Trophoblast cell (in vitro differentiated cells and primary cell): ENCODE results near the gene TRPC4AP.

Experiments
- DNase-seq, 2 donors: peaks; one replicate each; pipeline ENCODE4 v3.0.0-alpha.2; 2016
- H2AFZ ChIP-seq: 2 replicates; pipeline ENCODE4 v1.6.1; 2013; ENCODE audit warnings: low read length, moderate library complexity, mild to moderate bottlenecking; ENCODE audit not compliant: insufficient read depth, poor library complexity
- H2AK5ac ChIP-seq: 2 replicates; pipeline ENCODE4 v1.6.1; 2013; ENCODE audit warnings: mild to moderate bottlenecking, low read length
- H2BK120ac ChIP-seq: 2 replicates; pipeline ENCODE4 v1.6.1; 2013; ENCODE audit warnings: low read length, mild to moderate bottlenecking, moderate library complexity; ENCODE audit not compliant: insufficient read depth, poor library complexity
- H2BK12ac ChIP-seq: 2 replicates; pipeline ENCODE4 v1.6.1; 2013; ENCODE audit warnings: mild to moderate bottlenecking, low read length, moderate library complexity
- H2BK5ac ChIP-seq: 2 replicates; pipeline ENCODE4 v1.6.1; 2013; ENCODE audit warnings: low read length, low read depth, moderate library complexity, mild to moderate bottlenecking; ENCODE audit not compliant: poor library complexity
- H3K14ac ChIP-seq: 2 replicates; pipeline ENCODE4 v1.6.1; 2013; ENCODE audit warnings: mild to moderate bottlenecking, low read length
- H3K18ac ChIP-seq: 2 replicates; pipeline ENCODE4 v1.6.1; 2013; ENCODE audit warnings: mild to moderate bottlenecking, low read length
- H3K23ac ChIP-seq: 2 replicates; pipeline ENCODE4 v1.6.1; 2013; ENCODE audit warnings: low read length
- H3K27ac ChIP-seq: 2 replicates; pipeline ENCODE4 v1.5.1; 2013; ENCODE audit warnings: low read depth, mild to moderate bottlenecking, inconsistent platforms, low read length, moderate library complexity
- H3K27me3 ChIP-seq: 2 replicates; pipeline ENCODE4 v1.6.1; 2013; ENCODE audit warnings: inconsistent platforms, mild to moderate bottlenecking, low read length, moderate library complexity; ENCODE audit not compliant: insufficient read depth
- H3K36me3 ChIP-seq, 2 experiments: 1 replicate in 1 of 2; 2 replicates in 1 of 2; pipeline ENCODE4 v1.6.1; 2013; ENCODE audit warnings: low read length in 2 of 2, mild to moderate bottlenecking in 2 of 2, moderate library complexity in 1 of 2; ENCODE audit not compliant: insufficient read depth in 2 of 2, control insufficient read depth in 1 of 2
- H3K4ac ChIP-seq: 2 replicates; pipeline ENCODE4 v1.6.1; 2013; ENCODE audit warnings: low read depth, mild to moderate bottlenecking, low read length, moderate library complexity
- H3K4me1 ChIP-seq, 2 experiments: 1 replicate in 1 of 2; 2 replicates in 1 of 2; pipeline ENCODE4 v1.6.1; 2013; ENCODE audit warnings: low read length in 2 of 2, mild to moderate bottlenecking in 2 of 2, moderate library complexity in 1 of 2; ENCODE audit not compliant: insufficient read depth in 2 of 2, control insufficient read depth in 1 of 2
- H3K4me2 ChIP-seq: 2 replicates; pipeline ENCODE4 v1.6.1; 2013; ENCODE audit warnings: inconsistent platforms, mild to moderate bottlenecking, low read length, moderate library complexity
- H3K4me3 ChIP-seq: 2 replicates; pipeline ENCODE4 v1.5.1; 2013; ENCODE audit warnings: mild to moderate bottlenecking, low read depth, low read length, inconsistent platforms
- H3K79me1 ChIP-seq: one replicate; pipeline ENCODE4 v1.6.1; 2013; ENCODE audit warnings: low read length
- H3K79me2 ChIP-seq: 2 replicates; pipeline ENCODE4 v1.6.1; 2013; ENCODE audit warnings: low read length, mild to moderate bottlenecking; ENCODE audit not compliant: control insufficient read depth, insufficient read depth, poor library complexity
- H3K9ac ChIP-seq: 2 replicates; pipeline ENCODE4 v1.6.1; 2013; ENCODE audit warnings: mild to moderate bottlenecking, low read length
- H3K9me3 ChIP-seq: 2 replicates; pipeline ENCODE4 v1.6.1; 2013; ENCODE audit warnings: low read depth, mild to moderate bottlenecking, control low read depth, inconsistent platforms, low read length; ENCODE audit not compliant: insufficient read depth
- H4K12ac ChIP-seq: 2 replicates; pipeline ENCODE4 v1.6.1; 2013; ENCODE audit warnings: low read depth, mild to moderate bottlenecking, low read length, moderate library complexity
- H4K8ac ChIP-seq: 2 replicates; pipeline ENCODE4 v1.6.1; 2013; ENCODE audit warnings: low read depth, mild to moderate bottlenecking, low read length, moderate library complexity
- H4K91ac ChIP-seq: one replicate; pipeline ENCODE4 v1.6.1; 2013; ENCODE audit warnings: low read depth, mild to moderate bottlenecking, low read length, moderate library complexity
- WGBS: extraction: QIAGEN DNeasy Blood & Tissue Kit; methylation state at CpG from one replicate; pipeline ENCODE4 v1.1.7; 2013; ENCODE audit warnings: missing lambda C conversion rate; ENCODE audit not compliant: insufficient read length, insufficient coverage; ENCODE audit errors: extremely low coverage; 5-methylcytosine and 5-hydroxymethylcytosine counted together

TRPC4AP gene

GRCh38 chr20:35002426-35003210 lies 90.0 kb downstream of the TRPC4AP start:
- H3K4me1 ChIP-seq, result no peaks in the 10 kb centered on the region
- H3K23ac ChIP-seq, result no peak overlapping the region
- peaks cover 92 to 95% of the 10 kb centered on the region in 2 experiments for H3K36me3 ChIP-seq
- no peaks in the 10 kb centered on the region for H3K9me3 ChIP-seq
- H4K12ac ChIP-seq, result no peak overlapping the region
- no peaks in the 10 kb centered on the region for H3K27me3 ChIP-seq
- H3K14ac ChIP-seq, result no peak overlapping the region
- H3K18ac ChIP-seq, result no peak overlapping the region
- H3K27ac ChIP-seq, result no peak overlapping the region
- H3K79me1 ChIP-seq, result no peaks in the 10 kb centered on the region
- no peak overlapping the region for H2BK5ac ChIP-seq
- H3K4me3 ChIP-seq, result no peak overlapping the region
- H4K8ac ChIP-seq, result no peak overlapping the region
- no peak for DNase-seq
- H2BK120ac ChIP-seq, result no peak overlapping the region
- no CpG with 5 or more reads among the region's 10 CpGs for WGBS
- H4K91ac ChIP-seq, result no peak overlapping the region
- no peak overlapping the region for H3K4ac ChIP-seq
- no peak overlapping the region for H2AK5ac ChIP-seq
- H3K9ac ChIP-seq, result no peak overlapping the region
- H3K4me2 ChIP-seq, result no peak overlapping the region
- H2BK12ac ChIP-seq, result no peak overlapping the region
- no peak overlapping the region for H2AFZ ChIP-seq
- H3K79me2 ChIP-seq, result no peaks in the 10 kb centered on the region

GRCh38 chr20:35001596-35002362 lies 90.8 kb downstream of the TRPC4AP start:
- Histone ChIP-seq H3K36me3 (peaks cover 93 to 97% of the 10 kb centered on the region in 2 experiments), H3K4me1 (no peaks in the 10 kb centered on the region), H2BK5ac (no peak overlapping the region), H3K14ac (no peak overlapping the region), H3K9ac (no peak overlapping the region), H3K27ac (no peak overlapping the region), H3K18ac (no peak overlapping the region), H3K4me2 (no peak overlapping the region), H2BK120ac (no peak overlapping the region), H3K4me3 (no peak overlapping the region), H4K12ac (no peak overlapping the region), H4K91ac (no peak overlapping the region), H4K8ac (no peak overlapping the region), H3K27me3 (no peaks in the 10 kb centered on the region), H2AK5ac (no peak overlapping the region), H3K79me2 (no peaks in the 10 kb centered on the region), H3K9me3 (no peaks in the 10 kb centered on the region), H3K79me1 (no peaks in the 10 kb centered on the region), H2BK12ac (no peak overlapping the region), H2AFZ (no peak overlapping the region), H3K23ac (no peak overlapping the region), H3K4ac (no peak overlapping the region)
- no CpG with 5 or more reads among the region's 15 CpGs for WGBS
- no peak for DNase-seq

- Histone ChIP-seq H4K8ac (no peak overlapping the region), H3K79me2 (no peaks in the 10 kb centered on the region), H3K27me3 (no peaks in the 10 kb centered on the region), H2AFZ (no peak overlapping the region), H2AK5ac (no peak overlapping the region), H3K4me2 (no peak overlapping the region), H2BK120ac (no peak overlapping the region), H3K4ac (no peak overlapping the region), H2BK5ac (no peak overlapping the region), H3K9ac (no peak overlapping the region), H3K23ac (no peak overlapping the region), H3K9me3 (no peaks in the 10 kb centered on the region), H2BK12ac (no peak overlapping the region), H3K4me1 (no peaks in the 10 kb centered on the region), H3K79me1 (no peaks in the 10 kb centered on the region), H4K91ac (no peak overlapping the region), H3K18ac (no peak overlapping the region), H3K27ac (no peak overlapping the region), H3K14ac (no peak overlapping the region), H3K36me3 (peaks cover 92 to 97% of the 10 kb centered on the region in 2 experiments), H4K12ac (no peak overlapping the region), H3K4me3 (no peak overlapping the region)
- DNase-seq, result no peak
- no CpG with 5 or more reads among the region's 28 CpGs for WGBS
These were observed 91.5 kb downstream of the TRPC4AP start for GRCh38 chr20:35000922-35001595.

GRCh38 chr20:35000311-35000921 lies 92.2 kb downstream of the TRPC4AP start:
- Histone ChIP-seq H4K8ac (no peak overlapping the region), H3K14ac (no peak overlapping the region), H2AFZ (no peak overlapping the region), H2BK12ac (no peak overlapping the region), H3K4ac (no peak overlapping the region), H3K27me3 (no peaks in the 10 kb centered on the region), H3K79me1 (no peaks in the 10 kb centered on the region), H3K4me2 (no peak overlapping the region), H3K9me3 (no peaks in the 10 kb centered on the region), H3K4me3 (no peak overlapping the region), H3K27ac (no peak overlapping the region), H2BK5ac (no peak overlapping the region), H4K12ac (no peak overlapping the region), H2BK120ac (no peak overlapping the region), H3K4me1 (no peaks in the 10 kb centered on the region), H3K79me2 (no peaks in the 10 kb centered on the region), H3K18ac (no peak overlapping the region), H3K9ac (no peak overlapping the region), H4K91ac (no peak overlapping the region), H3K23ac (no peak overlapping the region), H3K36me3 (peaks cover 92 to 97% of the 10 kb centered on the region in 2 experiments), H2AK5ac (no peak overlapping the region)
- no peak for DNase-seq
- WGBS, result no CpG with 5 or more reads among the region's 28 CpGs
